ENCODE measurements around the gene CDH4.

The CDH4 gene

GRCh38 chr20:61571916-61572711 lies 320.1 kb downstream of the CDH4 start:
- ChIA-PET POLR2A (ENCODE audit: low non-redundant PET) (interaction anchor here (0.6 kb wide), 1 partner anchor 367 kb away, joined by 3 read pairs; no protein-coding TSS in a partner anchor), CTCF (no interaction called here)
- TF ChIP-seq CTCF (conservative IDR thresholded peaks at IDR 0.05; ENCODE audit: low read depth): no peak
- H3K27ac ChIP-seq: no peak overlapping the region
- DNase-seq (ENCODE audit: low spot score): no peak

GRCh38 chr20:61572789-61573188 lies 320.7 kb downstream of the CDH4 start:
- CTCF ChIA-PET: no interaction called here
- POLR2A ChIA-PET (ENCODE audit: low non-redundant PET): no interaction called here
- no peak for DNase-seq (ENCODE audit: low spot score)
- no peak overlapping the region for H3K27ac ChIP-seq
- no peak for TF ChIP-seq CTCF (conservative IDR thresholded peaks at IDR 0.05; ENCODE audit: low read depth)

- ChIA-PET POLR2A (ENCODE audit: low non-redundant PET) (no interaction called here), CTCF (no interaction called here)
- H3K27ac ChIP-seq: no peak overlapping the region
- no peak for TF ChIP-seq CTCF (conservative IDR thresholded peaks at IDR 0.05; ENCODE audit: low read depth)
- DNase-seq (ENCODE audit: low spot score): no peak
These were observed 321.6 kb downstream of the CDH4 start for GRCh38 chr20:61573415-61574305.

- CTCF ChIA-PET: interaction anchor here (0.6 kb wide), 1 partner anchor 239 kb away, joined by 3 read pairs; no protein-coding TSS in a partner anchor
These were observed 323.3 kb downstream of the CDH4 start for GRCh38 chr20:61575151-61575937.

GRCh38 chr20:61576372-61576771 lies 324.3 kb downstream of the CDH4 start:
- H3K27ac ChIP-seq: no peak overlapping the region
- CTCF ChIA-PET: no interaction called here
- POLR2A ChIA-PET (ENCODE audit: low non-redundant PET): no interaction called here
- DNase-seq (ENCODE audit: low spot score): no peak
- TF ChIP-seq CTCF (conservative IDR thresholded peaks at IDR 0.05; ENCODE audit: low read depth): no peak

More at GRCh38 chr20:61575151-61575937, 323.3 kb downstream of the CDH4 start:
- no peak for DNase-seq (ENCODE audit: low spot score)
- POLR2A ChIA-PET (ENCODE audit: low non-redundant PET): interaction anchor here (1.0 kb wide), 1 partner anchor 9 kb away, joined by 3 read pairs; no protein-coding TSS in a partner anchor
- TF ChIP-seq CTCF (conservative IDR thresholded peaks at IDR 0.05; ENCODE audit: low read depth): no peak
- H3K27ac ChIP-seq: no peak overlapping the region

- TF ChIP-seq CTCF (conservative IDR thresholded peaks at IDR 0.05; ENCODE audit: low read depth): no peak
- POLR2A ChIA-PET (ENCODE audit: low non-redundant PET): no interaction called here
- no peak overlapping the region for H3K27ac ChIP-seq
- no peak for DNase-seq (ENCODE audit: low spot score)
- CTCF ChIA-PET: no interaction called here
These were observed 325.0 kb downstream of the CDH4 start for GRCh38 chr20:61577065-61577464.
